ENCODE results near the gene SLC22A7.

- TF ChIP-seq CTCF (IDR thresholded peaks at IDR 0.05 in 4 of 5, conservative IDR thresholded peaks at IDR 0.05 in 1 of 5) (no peak), POLR2A (IDR thresholded peaks at IDR 0.05) (no peak)
These were observed 43.2 kb upstream of the SLC22A7 start for GRCh38 chr6:43254846-43255245.

Data from gastrocnemius medialis (tissue), 4 donors.